Measurements from ENCODE around the gene RLIM.

RLIM gene

DNA sequence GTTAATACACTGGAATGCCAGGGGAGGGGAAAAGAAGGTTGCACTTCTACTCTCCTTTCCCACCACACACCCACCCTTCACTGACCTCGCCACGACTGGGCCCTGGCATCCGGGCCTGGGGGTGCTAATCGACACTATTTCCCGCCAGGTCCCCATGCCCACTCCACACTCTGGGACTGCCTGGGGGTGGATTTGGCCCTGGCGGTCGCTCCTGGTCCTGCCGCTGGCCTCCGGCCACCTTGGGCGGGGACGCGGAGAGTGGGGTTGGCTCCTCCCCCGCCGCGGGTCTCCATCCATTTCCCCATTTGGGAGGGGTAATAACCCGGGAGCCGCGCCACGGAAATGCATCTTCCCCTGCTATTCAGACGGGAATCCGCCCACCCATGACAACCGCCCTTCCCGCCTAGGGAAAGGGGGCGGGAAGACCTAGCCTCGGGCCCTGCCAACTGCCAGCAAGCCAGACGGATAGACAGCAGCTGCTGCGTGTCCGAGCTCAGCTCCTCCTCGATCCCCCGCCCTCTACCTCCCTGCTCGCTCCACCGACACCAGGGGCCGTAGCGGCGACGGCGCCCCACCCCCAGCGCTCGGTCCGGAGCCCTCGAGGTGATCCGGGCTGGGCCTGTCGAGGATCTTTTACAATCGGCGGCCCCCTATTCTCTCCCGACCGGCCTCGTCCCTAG, 78.1 kb downstream of the RLIM start:
- DNase-seq = peak; percentile 35

DNA sequence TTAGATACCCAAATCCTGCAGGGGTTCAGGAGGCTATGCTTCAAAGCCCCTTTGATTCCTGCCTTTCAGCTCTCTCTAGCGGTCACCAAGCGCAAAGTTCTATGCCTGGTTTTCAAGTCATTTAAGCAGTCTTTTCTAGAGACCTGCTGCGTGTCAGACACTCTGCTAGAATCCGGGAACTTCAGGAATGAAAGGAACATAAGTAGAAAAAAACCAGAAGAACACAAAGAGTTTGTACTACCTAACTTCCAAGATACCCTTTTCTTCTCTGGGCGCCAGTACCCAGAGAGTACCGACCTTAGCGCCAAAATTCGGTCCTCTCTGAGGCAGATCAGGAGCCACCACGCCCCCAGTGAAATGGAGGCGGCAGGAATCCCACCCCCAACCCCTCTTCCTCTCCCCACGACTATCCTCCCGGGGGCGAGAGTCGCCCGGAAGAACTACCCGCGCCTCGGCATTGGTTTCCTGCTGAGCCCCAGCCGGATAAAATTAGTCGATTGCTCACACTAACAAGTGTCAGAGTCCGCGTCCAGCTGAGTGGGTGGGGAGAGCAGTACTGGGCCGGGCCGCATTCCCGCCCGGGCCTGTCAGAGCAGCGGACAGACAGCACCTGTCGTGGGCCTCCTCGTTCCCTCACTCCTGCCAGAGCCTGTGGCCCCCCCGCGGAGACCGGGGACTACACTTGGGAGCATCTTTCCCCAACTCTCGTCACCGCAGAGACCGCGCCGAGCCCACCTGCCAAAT, 78.8 kb downstream of the RLIM start:
- DNase-seq = peak; percentile 43
